MM.1S (cell line): ENCODE measurements around the gene MACROH2A2.

Source experiments
- EZH2 ChIP-seq: fragments of 300-600 bp; sonication (generic); optimal IDR thresholded peaks from 2 replicates; pipeline ENCODE3; 2017; ENCODE audit warnings: low read depth, mild to moderate bottlenecking, antibody characterized with exemption, low read length, mixed read lengths
- EZH2phosphoT487 ChIP-seq: fragments of 300-600 bp; sonication (generic); IDR thresholded peaks from 2 replicates; pipeline ENCODE4 v1.6.1; 2018; ENCODE audit warnings: antibody characterized with exemption, low read length
- TF ChIP-seq, protein P1 (sequence below): fragments of 300-600 bp; sonication (generic); IDR thresholded peaks from 2 replicates; pipeline ENCODE4 v1.5.1; 2016; ENCODE audit warnings: antibody characterized with exemption, low read length, mixed read lengths

DNA sequence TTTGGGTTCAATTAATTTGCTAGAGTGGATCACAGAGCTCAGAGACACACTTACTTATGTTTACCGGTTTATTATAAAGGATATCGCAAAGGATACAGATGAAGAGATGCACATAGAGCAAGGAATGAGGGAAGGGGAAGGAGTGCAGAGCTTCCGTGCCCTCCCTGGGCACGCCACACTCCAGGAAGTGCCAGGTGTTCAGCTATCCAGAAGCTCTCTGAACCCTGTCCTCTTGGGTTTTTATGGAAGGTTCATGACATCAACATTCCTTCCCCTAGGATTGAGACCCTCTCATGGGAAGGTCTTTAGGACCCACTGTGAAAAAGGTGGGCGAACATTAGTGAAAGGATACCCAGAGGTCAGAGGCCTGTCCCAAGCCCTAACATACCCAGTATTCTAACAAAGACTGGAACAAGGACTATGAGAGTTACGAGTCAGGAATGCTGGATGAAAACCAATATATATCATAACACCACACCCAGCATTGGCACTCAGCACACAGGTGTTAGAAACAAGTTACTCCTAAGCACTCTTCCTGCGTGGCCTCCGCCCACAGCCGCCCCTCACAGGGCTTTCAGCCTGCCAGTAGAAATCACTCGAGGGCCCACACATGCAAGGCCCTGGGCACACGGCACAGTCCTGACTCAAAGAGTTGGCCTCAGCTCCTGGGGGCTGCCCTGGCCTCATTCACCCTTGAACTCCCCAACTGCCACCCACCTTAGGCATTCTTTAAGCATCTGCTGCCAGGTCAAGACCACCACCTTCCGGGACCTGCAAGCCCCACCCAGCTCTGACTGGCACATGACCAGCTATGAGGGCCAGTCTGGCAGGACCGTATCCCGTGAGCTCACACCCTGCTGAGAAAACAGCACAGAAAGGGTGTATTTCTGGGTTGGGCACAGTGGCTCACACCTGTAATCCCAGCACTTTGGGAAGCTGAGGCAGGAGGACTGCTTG lies 85.6 kb downstream of the MACROH2A2 start:
- TF ChIP-seq, protein P1, sequence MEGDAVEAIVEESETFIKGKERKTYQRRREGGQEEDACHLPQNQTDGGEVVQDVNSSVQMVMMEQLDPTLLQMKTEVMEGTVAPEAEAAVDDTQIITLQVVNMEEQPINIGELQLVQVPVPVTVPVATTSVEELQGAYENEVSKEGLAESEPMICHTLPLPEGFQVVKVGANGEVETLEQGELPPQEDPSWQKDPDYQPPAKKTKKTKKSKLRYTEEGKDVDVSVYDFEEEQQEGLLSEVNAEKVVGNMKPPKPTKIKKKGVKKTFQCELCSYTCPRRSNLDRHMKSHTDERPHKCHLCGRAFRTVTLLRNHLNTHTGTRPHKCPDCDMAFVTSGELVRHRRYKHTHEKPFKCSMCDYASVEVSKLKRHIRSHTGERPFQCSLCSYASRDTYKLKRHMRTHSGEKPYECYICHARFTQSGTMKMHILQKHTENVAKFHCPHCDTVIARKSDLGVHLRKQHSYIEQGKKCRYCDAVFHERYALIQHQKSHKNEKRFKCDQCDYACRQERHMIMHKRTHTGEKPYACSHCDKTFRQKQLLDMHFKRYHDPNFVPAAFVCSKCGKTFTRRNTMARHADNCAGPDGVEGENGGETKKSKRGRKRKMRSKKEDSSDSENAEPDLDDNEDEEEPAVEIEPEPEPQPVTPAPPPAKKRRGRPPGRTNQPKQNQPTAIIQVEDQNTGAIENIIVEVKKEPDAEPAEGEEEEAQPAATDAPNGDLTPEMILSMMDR, result no peak
- no peak for TF ChIP-seq EZH2
- TF ChIP-seq EZH2phosphoT487, result no peak
